HepG2 (cell line): ENCODE measurements around the gene LHPP. TPM values are rescaled to one million over a fixed set of nuclear protein-coding genes. Genes with fewer than 3 reads are reported as not detected.

Experiments used
- ATAC-seq: fragments of 200-7000 bp; cut with Tn5 transposase; 3 replicates; pipeline ENCODE4 v1.9.1; 2020; ENCODE audit warnings: mild to moderate bottlenecking, moderate library complexity
- BruUV-seq: library from RNA; stranded (reverse); fragments of 400-500 nt; replicated peaks from 2 replicates; lab custom pipeline; 2021; lab: Mats Ljungman, UMichigan
- CTCF ChIA-PET: fragments of 300-600 bp; formaldehyde crosslinking; extraction: SDS; loops from one replicate; lab custom pipeline; 2021; ENCODE audit warnings: low total read pairs, inconsistent platforms, low intra/inter-chr PET ratio; lab: Yijun Ruan, JAX
- POLR2A ChIA-PET: fragments of 350-600 bp; sonication (Branson Sonifier 250); formaldehyde crosslinking; loops from one replicate; lab custom pipeline; 2020; ENCODE audit warnings: antibody characterized with exemption, inconsistent platforms; lab: Yijun Ruan, JAX
- DNase-seq: peaks from one replicate; pipeline ENCODE4 v3.0.0-alpha.2; 2015; ENCODE audit warnings: low spot score
- FAIRE-seq: peaks from 3 replicates; lab custom pipeline; 2011; peaks lifted over from hg19 to GRCh38; lab: Jason Lieb, UNC
- H2AFZ ChIP-seq: one replicate; pipeline ENCODE4 v1.6.1; 2011; ENCODE audit warnings: low read length, inconsistent platforms
- H3K27ac ChIP-seq: fragments of 300-600 bp; 3 replicates; pipeline ENCODE4 v1.8.0; 2011; ENCODE audit warnings: mixed run types, mild to moderate bottlenecking, mixed read lengths, low read length, inconsistent platforms; ENCODE audit not compliant: insufficient read depth; ENCODE audit errors: extremely low read length
- H3K27me3 ChIP-seq, 2 experiments: fragments of 200-600 bp in 1 of 2; 2 replicates in 1 of 2; 3 replicates in 1 of 2; pipeline versions ENCODE4 v1.6.0 to v1.8.0; 2011; ENCODE audit warnings: low read length in 2 of 2, mild to moderate bottlenecking in 2 of 2, moderate library complexity in 2 of 2, inconsistent platforms in 1 of 2; ENCODE audit not compliant: insufficient read depth in 2 of 2, control insufficient read depth in 1 of 2
- H3K36me3 ChIP-seq, 2 experiments: fragments of 200-600 bp in 1 of 2; replicated peaks in 1 of 2; 2 replicates in 1 of 2; 3 replicates in 1 of 2; pipeline versions ENCODE4 v1.5.1 to v1.8.0; 2011; ENCODE audit warnings: low read length in 2 of 2, inconsistent platforms in 1 of 2; ENCODE audit not compliant: insufficient read depth in 2 of 2, control insufficient read depth in 1 of 2
- H3K4me1 ChIP-seq: 2 replicates; pipeline ENCODE4 v1.5.1; 2012; ENCODE audit warnings: low read length, inconsistent platforms; ENCODE audit not compliant: insufficient read depth
- H3K4me2 ChIP-seq: 2 replicates; pipeline ENCODE4 v1.6.0; 2011; ENCODE audit warnings: low read depth, low read length, inconsistent platforms
- H3K4me3 ChIP-seq, 3 experiments: fragments of 200-600 bp in 1 of 3; sonication (generic), shearing (Covaris generic) in 1 of 3; replicated peaks in 1 of 3; 2 replicates each; pipeline ENCODE4 v1.5.1; 2011 to 2016; ENCODE audit warnings: low read length in 3 of 3, inconsistent platforms in 2 of 3, low read depth in 2 of 3, mild to moderate bottlenecking in 2 of 3, control low read depth in 1 of 3, mixed read lengths in 1 of 3; ENCODE audit not compliant: insufficient read depth in 1 of 3
- H3K79me2 ChIP-seq: one replicate; pipeline ENCODE4 v1.6.1; 2011; ENCODE audit warnings: low read length, inconsistent platforms; ENCODE audit not compliant: insufficient read depth
- H3K9ac ChIP-seq: 2 replicates; pipeline ENCODE4 v1.6.0; 2011; ENCODE audit warnings: mild to moderate bottlenecking, low read depth, low read length, inconsistent platforms; ENCODE audit not compliant: insufficient read depth
- H3K9me3 ChIP-seq: 2 replicates; pipeline ENCODE4 v1.5.1; 2012; ENCODE audit warnings: mild to moderate bottlenecking, low read length
- H4K20me1 ChIP-seq: 2 replicates; pipeline ENCODE4 v1.6.0; 2011; ENCODE audit warnings: inconsistent platforms, mild to moderate bottlenecking, low read length, moderate library complexity; ENCODE audit not compliant: insufficient read depth
- AGO1 ChIP-seq: fragments of 200-400 bp; formaldehyde crosslinking; IDR thresholded peaks from 2 replicates; pipeline ENCODE4 v1.6.1; 2017; ENCODE audit warnings: mild to moderate bottlenecking, low read depth, low read length, moderate library complexity; ENCODE audit not compliant: poor library complexity, severe bottlenecking
- BRCA1 ChIP-seq: sonication (generic); formaldehyde crosslinking; IDR thresholded peaks from 2 replicates; pipeline ENCODE4 v1.4.0; 2020; ENCODE audit warnings: missing genetic modification reagents
- EP300 ChIP-seq, 3 experiments: sonication (generic) in 1 of 3; formaldehyde crosslinking in 1 of 3; IDR thresholded peaks; 2 replicates each; pipeline versions ENCODE4 v1.5.1 to v1.6.1; 2011 to 2020; ENCODE audit warnings: low read depth in 2 of 3, low read length in 2 of 3, borderline replicate concordance in 1 of 3, improper control_type of control experiment in 1 of 3, mild to moderate bottlenecking in 1 of 3, missing genetic modification reagents in 1 of 3, moderate library complexity in 1 of 3
- HOXD1 ChIP-seq: sonication (generic); formaldehyde crosslinking; IDR thresholded peaks from 2 replicates; pipeline ENCODE4 v1.5.0; 2020; ENCODE audit warnings: missing genetic modification reagents
- KLF15 ChIP-seq: sonication (generic); formaldehyde crosslinking; IDR thresholded peaks from 2 replicates; pipeline ENCODE4 v1.8.1; 2023; ENCODE audit warnings: borderline replicate concordance, mild to moderate bottlenecking, inconsistent platforms, missing genetic modification reagents, mixed read lengths
- MAFG ChIP-seq: sonication (generic); formaldehyde crosslinking; IDR thresholded peaks from 2 replicates; pipeline ENCODE4 v1.5.1; 2020; ENCODE audit warnings: mild to moderate bottlenecking, missing genetic modification reagents
- MEIS1 ChIP-seq: sonication (generic); formaldehyde crosslinking; IDR thresholded peaks from 2 replicates; pipeline ENCODE4 v1.9.0; 2021; ENCODE audit warnings: mild to moderate bottlenecking, missing genetic modification reagents, moderate library complexity, borderline replicate concordance
- ONECUT2 ChIP-seq: sonication (generic); formaldehyde crosslinking; IDR thresholded peaks from 2 replicates; pipeline ENCODE4 v1.4.0; 2020; ENCODE audit warnings: missing genetic modification reagents
- YY1 ChIP-seq: IDR thresholded peaks from 2 replicates; pipeline ENCODE4 v1.6.1; 2011; ENCODE audit warnings: low read length, low read depth, moderate library complexity, mild to moderate bottlenecking; ENCODE audit not compliant: insufficient read depth, insufficient replicate concordance
- ZBTB25 ChIP-seq: IDR thresholded peaks from 2 replicates; pipeline ENCODE4 v1.6.1; 2018; ENCODE audit warnings: missing genetic modification reagents
- ZBTB46 ChIP-seq: sonication (generic); formaldehyde crosslinking; IDR thresholded peaks from 2 replicates; pipeline ENCODE4 v1.4.0; 2020; ENCODE audit warnings: mild to moderate bottlenecking, missing genetic modification reagents, borderline replicate concordance
- ZNF639 ChIP-seq: conservative IDR thresholded peaks from 2 replicates; pipeline ENCODE4 v1.6.1; 2018; ENCODE audit warnings: missing genetic modification reagents
- ZNF772 ChIP-seq: sonication (generic); formaldehyde crosslinking; IDR thresholded peaks from 2 replicates; pipeline ENCODE4 v1.5.0; 2020; ENCODE audit warnings: mild to moderate bottlenecking, missing genetic modification reagents
- ZNF782 ChIP-seq: sonication (generic); formaldehyde crosslinking; IDR thresholded peaks from 2 replicates; pipeline ENCODE4 v1.4.0; 2020; ENCODE audit warnings: missing genetic modification reagents, mild to moderate bottlenecking, borderline replicate concordance
- WGBS: methylation state at CpG from one replicate; pipeline ENCODE4 v1.1.6; 2017; ENCODE audit warnings: low lambda C conversion rate; 5-methylcytosine and 5-hydroxymethylcytosine counted together
- in situ Hi-C: cut with HindIII; loops from 2 replicates; pipeline ENCODE4 v1.10.0; 2017; ENCODE audit warnings: low pct_unique_long_range_greater_than_20kb; ENCODE audit not compliant: extremely low pct_ligation_motif_present
- intact Hi-C: fragments of 100-400 bp; cut with micrococcal nuclease; formaldehyde crosslinking; loops from one replicate; pipeline ENCODE4 v1.10.0; 2022; ENCODE audit not compliant: unreplicated experiment
- polyA plus RNA-seq, 8 experiments: library from polyadenylated mRNA; depleted of rRNA in 3 of 8; stranded (reverse) in 7 of 8; unstranded in 1 of 8; fragments of >200 nt; fragmentation: Illumina TruSeq in 4 of 8; extraction: Trizol in 4 of 8; gene quantifications; 2 replicates each; pipeline versions ENCODE4 v1.2.1 to v1.2.3, GENCODE V29; 2011 to 2016; ENCODE audit warnings: low read depth in 4 of 8, missing spikeins in 1 of 8, mixed read lengths in 1 of 8; ENCODE audit not compliant: insufficient read depth in 1 of 8
- total RNA-seq, 5 experiments: library from RNA; depleted of rRNA; stranded (reverse); fragments of >200 nt; fragmentation: Illumina TruSeq; extraction: Trizol; gene quantifications; 2 replicates each; pipeline ENCODE4 v1.2.3, GENCODE V29; 2016; ENCODE audit warnings: low read depth in 1 of 5

Gene LHPP
- total and polyA plus RNA-seq, 2 of the 13 experiments (the other 11 are each of a cell fraction or from before 2014, with no cell fraction given), result 5.2 to 13.1 TPM

GRCh38 chr10:124654686-124655085 is 193.1 kb downstream of the LHPP start (continued):
- no peak for TF ChIP-seq ZNF782 (CRISPR knock-in tag)
- no peak for TF ChIP-seq HOXD1 (CRISPR knock-in tag)

GRCh38 chr10:124655191-124656112 is 193.8 kb downstream of the LHPP start:
- intact Hi-C loops, result no loop called here
- POLR2A ChIA-PET, result no interaction called here
- H2AFZ ChIP-seq, result no peak overlapping the region
- H3K79me2 ChIP-seq, result no peaks in the 10 kb centered on the region
- peaks cover 26% of the 10 kb centered on the region for H3K4me1 ChIP-seq
- no peak overlapping the region for H3K4me3 ChIP-seq
- TF ChIP-seq EP300 (IDR thresholded peaks at IDR 0.05; ENCODE audit: low read depth in 2 of 2, low read length in 2 of 2) (no peak), EP300 (CRISPR knock-in tag; IDR thresholded peaks at IDR 0.05; ENCODE audit: borderline replicate concordance) (no peak), KLF15 (no peak), ZBTB25 (CRISPR knock-in tag) (no peak), ZNF772 (no peak), ZBTB46 (no peak), ZNF782 (CRISPR knock-in tag) (no peak), ONECUT2 (CRISPR knock-in tag) (no peak), YY1 (no peak), ZNF639 (CRISPR knock-in tag) (no peak), BRCA1 (no peak), MAFG (CRISPR knock-in tag) (no peak), MEIS1 (no peak), AGO1 (no peak)
- H3K9ac ChIP-seq, result no peak overlapping the region
- no peaks in the 10 kb centered on the region for H4K20me1 ChIP-seq
- in situ Hi-C loops, result no loop called here
- DNase-seq (no peak), FAIRE-seq (no peak), ATAC-seq (no peak)
- BruUV-seq, result no TSS peak
- H3K9me3 ChIP-seq, result no peaks in the 10 kb centered on the region
- CTCF ChIA-PET, result no interaction called here
- WGBS, result 88% methylated on average over 8 of the region's 13 CpGs
- peaks cover 0 to 5% of the 10 kb centered on the region in 2 experiments; a peak in 2 of 5 replicates for H3K36me3 ChIP-seq
- no peak overlapping the region for H3K27ac ChIP-seq
- H3K27me3 ChIP-seq, result no peaks in the 10 kb centered on the region
- no peak overlapping the region for H3K4me2 ChIP-seq
